Pulmonary artery endothelial cell (primary cell): ENCODE measurements around the gene EDNRA. TPM values are rescaled to one million over a fixed set of nuclear protein-coding genes. Genes with fewer than 3 reads are reported as not detected.

Experiments used
- DNase-seq: peaks from one replicate; pipeline ENCODE4 v3.0.0-alpha.2; 2011; ENCODE audit warnings: low read depth, low spot score
- total RNA-seq: library from RNA; depleted of rRNA; stranded (reverse); fragments of >200 nt; gene quantifications from 2 replicates; pipeline ENCODE4 v1.2.3, GENCODE V29; 2014

Gene EDNRA
- total RNA-seq, 1 donor from 2014 or later, result 0.07 TPM

GRCh38 chr4:147587041-147587440, 106.1 kb downstream of the EDNRA start:
- DNase-seq, result no peak

- no peak for DNase-seq
These were observed 108.7 kb downstream of the EDNRA start for GRCh38 chr4:147589586-147589985.

GRCh38 chr4:147590249-147590920, 109.5 kb downstream of the EDNRA start:
- DNase-seq, result peak; percentile 17

DNA sequence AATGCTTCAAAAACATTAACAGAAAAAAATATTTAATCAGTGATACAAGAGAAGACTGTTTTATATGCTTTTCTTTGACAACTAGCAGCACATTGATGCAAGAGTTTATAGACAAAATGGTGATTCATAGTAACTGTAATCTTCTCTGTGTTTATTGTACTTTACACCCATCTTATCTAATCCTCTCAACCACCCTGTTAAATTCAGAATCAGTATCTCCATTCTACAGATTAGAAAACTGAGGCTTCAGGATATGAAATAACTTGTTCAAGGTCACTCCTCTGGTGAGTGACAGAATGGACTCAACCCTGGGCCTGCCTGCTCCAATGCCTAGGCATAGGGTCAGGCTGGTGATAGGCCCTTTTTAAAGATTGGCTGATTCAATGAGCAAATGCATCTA, 110.2 kb downstream of the EDNRA start:
- no peak for DNase-seq

DNA sequence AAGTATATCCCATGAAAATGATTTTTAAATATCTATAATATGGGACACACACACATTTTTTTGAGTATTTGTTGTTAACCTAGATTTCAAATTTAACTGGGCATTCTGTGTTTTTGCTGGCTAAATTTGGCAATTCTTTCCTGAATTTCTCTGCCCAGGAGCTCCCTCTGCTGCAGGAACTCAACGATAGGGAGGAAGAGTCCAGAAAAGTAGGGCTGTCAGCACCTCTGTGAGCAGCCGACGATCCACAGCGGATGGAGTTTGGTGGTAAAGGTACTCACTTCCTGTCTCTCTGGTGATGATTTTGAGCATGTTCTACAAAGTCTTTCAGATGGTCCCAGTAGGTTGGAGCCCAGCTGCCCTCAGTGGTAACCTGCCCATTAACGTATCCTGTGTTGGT, 113.2 kb downstream of the EDNRA start:
- DNase-seq, result no peak

Other genes with a start within 250 kb of the EDNRA start
- 27.7 and 54.2 TPM in 2 replicates for gene TMEM184C, start 136.3 kb downstream of the EDNRA start, total RNA-seq
- gene PRMT9, start 203.1 kb downstream of the EDNRA start, total RNA-seq, result 10.3 and 11.0 TPM in 2 replicates